HepG2 (cell line): Measurements from ENCODE around the gene FNDC3A. TPM values are rescaled to one million over a fixed set of nuclear protein-coding genes. Genes with fewer than 3 reads are reported as not detected.
A peak's percentile ranks its signal among the peaks of the same experiment; 100 is the strongest.

ENCODE experiments used
- ATF7-NPFF ChIP-seq: sonication (generic); formaldehyde crosslinking; IDR thresholded peaks from 2 replicates; pipeline ENCODE4 v1.8.1; 2023; ENCODE audit warnings: mild to moderate bottlenecking, low read depth, missing genetic modification reagents, moderate library complexity
- CC2D1A ChIP-seq: sonication (generic); formaldehyde crosslinking; IDR thresholded peaks from 2 replicates; pipeline ENCODE4 v1.8.1; 2023; ENCODE audit warnings: mild to moderate bottlenecking, missing genetic modification reagents
- EED ChIP-seq: sonication (generic); formaldehyde crosslinking; IDR thresholded peaks from 2 replicates; pipeline ENCODE4 v1.5.0; 2020; ENCODE audit warnings: mild to moderate bottlenecking, missing genetic modification reagents
- IRX3 ChIP-seq: sonication (generic); formaldehyde crosslinking; IDR thresholded peaks from 2 replicates; pipeline ENCODE4 v1.8.1; 2023; ENCODE audit warnings: mild to moderate bottlenecking, low read depth, missing genetic modification reagents, borderline replicate concordance
- KDM5B ChIP-seq: sonication (generic); formaldehyde crosslinking; IDR thresholded peaks from 2 replicates; pipeline ENCODE4 v1.4.0; 2020; ENCODE audit warnings: missing genetic modification reagents, mild to moderate bottlenecking, borderline replicate concordance
- NFE2L2 ChIP-seq: fragments of 150-350 bp; IDR thresholded peaks from 2 replicates; pipeline ENCODE4 v1.6.1; 2014; ENCODE audit warnings: low read length
- PCBP1 ChIP-seq: fragments of 200-400 bp; formaldehyde crosslinking; IDR thresholded peaks from 2 replicates; pipeline ENCODE4 v1.6.1; 2017; ENCODE audit warnings: mild to moderate bottlenecking, low read depth, low read length, borderline replicate concordance
- POGZ ChIP-seq: sonication (generic); formaldehyde crosslinking; IDR thresholded peaks from 2 replicates; pipeline ENCODE4 v1.4.0; 2020; ENCODE audit warnings: mild to moderate bottlenecking, missing genetic modification reagents
- ZBTB7A ChIP-seq: sonication (generic); formaldehyde crosslinking; IDR thresholded peaks from 2 replicates; pipeline ENCODE4 v1.8.0; 2022; ENCODE audit warnings: mild to moderate bottlenecking, missing genetic modification reagents
- ZNF282 ChIP-seq: fragments of 450-650 bp; IDR thresholded peaks from 2 replicates; pipeline ENCODE4 v1.6.1; 2018; ENCODE audit not compliant: partially characterized antibody
- ZNF44 ChIP-seq: sonication (generic); formaldehyde crosslinking; IDR thresholded peaks from 2 replicates; pipeline ENCODE4 v1.5.1; 2020; ENCODE audit warnings: mild to moderate bottlenecking, missing genetic modification reagents
- polyA plus RNA-seq, 8 experiments: library from polyadenylated mRNA; depleted of rRNA in 3 of 8; stranded (reverse) in 7 of 8; unstranded in 1 of 8; fragments of >200 nt; fragmentation: Illumina TruSeq in 4 of 8; extraction: Trizol in 4 of 8; gene quantifications; 2 replicates each; pipeline versions ENCODE4 v1.2.1 to v1.2.3, GENCODE V29; 2011 to 2016; ENCODE audit warnings: low read depth in 4 of 8, missing spikeins in 1 of 8, mixed read lengths in 1 of 8; ENCODE audit not compliant: insufficient read depth in 1 of 8
- total RNA-seq, 5 experiments: library from RNA; depleted of rRNA; stranded (reverse); fragments of >200 nt; fragmentation: Illumina TruSeq; extraction: Trizol; gene quantifications; 2 replicates each; pipeline ENCODE4 v1.2.3, GENCODE V29; 2016; ENCODE audit warnings: low read depth in 1 of 5
- TF ChIP-seq, protein P1 (sequence below): fragments of 450-650 bp; IDR thresholded peaks from 2 replicates; pipeline ENCODE4 v1.6.1; 2017
- TF ChIP-seq, protein P2 (sequence below): sonication (generic); formaldehyde crosslinking; IDR thresholded peaks from 2 replicates; pipeline ENCODE4 v1.5.0; 2020; ENCODE audit warnings: mild to moderate bottlenecking, missing genetic modification reagents
- TF ChIP-seq, protein P3 (sequence below): sonication (generic); formaldehyde crosslinking; IDR thresholded peaks from 2 replicates; pipeline ENCODE4 v1.4.0; 2020; ENCODE audit warnings: low read depth, mild to moderate bottlenecking, missing genetic modification reagents
- TF ChIP-seq, protein P4 (sequence below): sonication (generic); formaldehyde crosslinking; conservative IDR thresholded peaks from 2 replicates; pipeline ENCODE4 v1.8.1; 2023; ENCODE audit warnings: missing genetic modification reagents
- TF ChIP-seq, protein P5 (sequence below): sonication (generic); formaldehyde crosslinking; IDR thresholded peaks from 2 replicates; pipeline ENCODE4 v1.5.0; 2020; ENCODE audit warnings: missing genetic modification reagents
- TF ChIP-seq, protein P6 (sequence below): IDR thresholded peaks from 2 replicates; pipeline ENCODE4 v1.6.1; 2016; ENCODE audit warnings: missing compliant biosample characterization, missing genetic modification reagents, borderline replicate concordance

The FNDC3A gene
- total and polyA plus RNA-seq, 2 of the 13 experiments (the other 11 are each of a cell fraction or from before 2014, with no cell fraction given), result 36.7 to 39.3 TPM

DNA sequence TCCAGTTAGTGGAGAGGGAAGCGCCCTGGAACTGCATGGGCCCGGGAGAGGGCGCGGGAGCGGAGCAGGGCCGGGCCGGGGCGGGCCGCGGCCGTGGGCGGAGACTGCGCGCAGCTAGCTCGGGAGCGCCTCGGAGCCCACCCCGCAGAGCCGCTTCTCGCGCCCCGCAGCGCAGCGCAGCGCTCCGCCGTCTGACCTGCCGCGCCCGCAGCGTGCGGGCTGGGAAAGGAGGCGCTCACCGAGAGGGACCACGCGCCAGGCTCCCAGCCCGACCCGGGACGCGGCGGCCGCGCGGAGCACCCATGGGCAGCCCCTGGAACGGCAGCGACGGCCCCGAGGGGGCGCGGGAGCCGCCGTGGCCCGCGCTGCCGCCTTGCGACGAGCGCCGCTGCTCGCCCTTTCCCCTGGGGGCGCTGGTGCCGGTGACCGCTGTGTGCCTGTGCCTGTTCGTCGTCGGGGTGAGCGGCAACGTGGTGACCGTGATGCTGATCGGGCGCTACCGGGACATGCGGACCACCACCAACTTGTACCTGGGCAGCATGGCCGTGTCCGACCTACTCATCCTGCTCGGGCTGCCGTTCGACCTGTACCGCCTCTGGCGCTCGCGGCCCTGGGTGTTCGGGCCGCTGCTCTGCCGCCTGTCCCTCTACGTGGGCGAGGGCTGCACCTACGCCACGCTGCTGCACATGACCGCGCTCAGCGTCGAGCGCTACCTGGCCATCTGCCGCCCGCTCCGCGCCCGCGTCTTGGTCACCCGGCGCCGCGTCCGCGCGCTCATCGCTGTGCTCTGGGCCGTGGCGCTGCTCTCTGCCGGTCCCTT is 244.5 kb downstream of the FNDC3A start, which contains the start of gene MLNR (continued):
- TF ChIP-seq, protein P1, sequence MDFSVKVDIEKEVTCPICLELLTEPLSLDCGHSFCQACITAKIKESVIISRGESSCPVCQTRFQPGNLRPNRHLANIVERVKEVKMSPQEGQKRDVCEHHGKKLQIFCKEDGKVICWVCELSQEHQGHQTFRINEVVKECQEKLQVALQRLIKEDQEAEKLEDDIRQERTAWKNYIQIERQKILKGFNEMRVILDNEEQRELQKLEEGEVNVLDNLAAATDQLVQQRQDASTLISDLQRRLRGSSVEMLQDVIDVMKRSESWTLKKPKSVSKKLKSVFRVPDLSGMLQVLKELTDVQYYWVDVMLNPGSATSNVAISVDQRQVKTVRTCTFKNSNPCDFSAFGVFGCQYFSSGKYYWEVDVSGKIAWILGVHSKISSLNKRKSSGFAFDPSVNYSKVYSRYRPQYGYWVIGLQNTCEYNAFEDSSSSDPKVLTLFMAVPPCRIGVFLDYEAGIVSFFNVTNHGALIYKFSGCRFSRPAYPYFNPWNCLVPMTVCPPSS, result no peak
- TF ChIP-seq ZNF282, result no peak
- TF ChIP-seq, protein P2, sequence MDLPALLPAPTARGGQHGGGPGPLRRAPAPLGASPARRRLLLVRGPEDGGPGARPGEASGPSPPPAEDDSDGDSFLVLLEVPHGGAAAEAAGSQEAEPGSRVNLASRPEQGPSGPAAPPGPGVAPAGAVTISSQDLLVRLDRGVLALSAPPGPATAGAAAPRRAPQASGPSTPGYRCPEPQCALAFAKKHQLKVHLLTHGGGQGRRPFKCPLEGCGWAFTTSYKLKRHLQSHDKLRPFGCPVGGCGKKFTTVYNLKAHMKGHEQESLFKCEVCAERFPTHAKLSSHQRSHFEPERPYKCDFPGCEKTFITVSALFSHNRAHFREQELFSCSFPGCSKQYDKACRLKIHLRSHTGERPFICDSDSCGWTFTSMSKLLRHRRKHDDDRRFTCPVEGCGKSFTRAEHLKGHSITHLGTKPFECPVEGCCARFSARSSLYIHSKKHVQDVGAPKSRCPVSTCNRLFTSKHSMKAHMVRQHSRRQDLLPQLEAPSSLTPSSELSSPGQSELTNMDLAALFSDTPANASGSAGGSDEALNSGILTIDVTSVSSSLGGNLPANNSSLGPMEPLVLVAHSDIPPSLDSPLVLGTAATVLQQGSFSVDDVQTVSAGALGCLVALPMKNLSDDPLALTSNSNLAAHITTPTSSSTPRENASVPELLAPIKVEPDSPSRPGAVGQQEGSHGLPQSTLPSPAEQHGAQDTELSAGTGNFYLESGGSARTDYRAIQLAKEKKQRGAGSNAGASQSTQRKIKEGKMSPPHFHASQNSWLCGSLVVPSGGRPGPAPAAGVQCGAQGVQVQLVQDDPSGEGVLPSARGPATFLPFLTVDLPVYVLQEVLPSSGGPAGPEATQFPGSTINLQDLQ (CRISPR knock-in tag), result no peak
- TF ChIP-seq EED (CRISPR knock-in tag), result no peak
- 0 out of 2 replicates have a peak, but pooled peaks have one; percentile 29 for TF ChIP-seq IRX3
- TF ChIP-seq, protein P3, sequence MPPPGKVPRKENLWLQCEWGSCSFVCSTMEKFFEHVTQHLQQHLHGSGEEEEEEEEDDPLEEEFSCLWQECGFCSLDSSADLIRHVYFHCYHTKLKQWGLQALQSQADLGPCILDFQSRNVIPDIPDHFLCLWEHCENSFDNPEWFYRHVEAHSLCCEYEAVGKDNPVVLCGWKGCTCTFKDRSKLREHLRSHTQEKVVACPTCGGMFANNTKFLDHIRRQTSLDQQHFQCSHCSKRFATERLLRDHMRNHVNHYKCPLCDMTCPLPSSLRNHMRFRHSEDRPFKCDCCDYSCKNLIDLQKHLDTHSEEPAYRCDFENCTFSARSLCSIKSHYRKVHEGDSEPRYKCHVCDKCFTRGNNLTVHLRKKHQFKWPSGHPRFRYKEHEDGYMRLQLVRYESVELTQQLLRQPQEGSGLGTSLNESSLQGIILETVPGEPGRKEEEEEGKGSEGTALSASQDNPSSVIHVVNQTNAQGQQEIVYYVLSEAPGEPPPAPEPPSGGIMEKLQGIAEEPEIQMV (CRISPR knock-in tag), result peak; percentile 80; the same call in 1 of the 2 replicates
- no peak for TF ChIP-seq ZNF44 (CRISPR knock-in tag)
- TF ChIP-seq ZBTB7A (CRISPR knock-in tag), result peak; percentile 51; the same call in 1 of the 2 replicates
- TF ChIP-seq PCBP1, result no peak
- no peak for TF ChIP-seq NFE2L2
- peak; percentile 10; the same call in 1 of the 2 replicates for TF ChIP-seq KDM5B (CRISPR knock-in tag)
- TF ChIP-seq POGZ (CRISPR knock-in tag), result peak; percentile 28; the same call in 1 of the 2 replicates
- TF ChIP-seq, protein P4, sequence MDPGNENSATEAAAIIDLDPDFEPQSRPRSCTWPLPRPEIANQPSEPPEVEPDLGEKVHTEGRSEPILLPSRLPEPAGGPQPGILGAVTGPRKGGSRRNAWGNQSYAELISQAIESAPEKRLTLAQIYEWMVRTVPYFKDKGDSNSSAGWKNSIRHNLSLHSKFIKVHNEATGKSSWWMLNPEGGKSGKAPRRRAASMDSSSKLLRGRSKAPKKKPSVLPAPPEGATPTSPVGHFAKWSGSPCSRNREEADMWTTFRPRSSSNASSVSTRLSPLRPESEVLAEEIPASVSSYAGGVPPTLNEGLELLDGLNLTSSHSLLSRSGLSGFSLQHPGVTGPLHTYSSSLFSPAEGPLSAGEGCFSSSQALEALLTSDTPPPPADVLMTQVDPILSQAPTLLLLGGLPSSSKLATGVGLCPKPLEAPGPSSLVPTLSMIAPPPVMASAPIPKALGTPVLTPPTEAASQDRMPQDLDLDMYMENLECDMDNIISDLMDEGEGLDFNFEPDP, result no peak
- TF ChIP-seq, protein P5, sequence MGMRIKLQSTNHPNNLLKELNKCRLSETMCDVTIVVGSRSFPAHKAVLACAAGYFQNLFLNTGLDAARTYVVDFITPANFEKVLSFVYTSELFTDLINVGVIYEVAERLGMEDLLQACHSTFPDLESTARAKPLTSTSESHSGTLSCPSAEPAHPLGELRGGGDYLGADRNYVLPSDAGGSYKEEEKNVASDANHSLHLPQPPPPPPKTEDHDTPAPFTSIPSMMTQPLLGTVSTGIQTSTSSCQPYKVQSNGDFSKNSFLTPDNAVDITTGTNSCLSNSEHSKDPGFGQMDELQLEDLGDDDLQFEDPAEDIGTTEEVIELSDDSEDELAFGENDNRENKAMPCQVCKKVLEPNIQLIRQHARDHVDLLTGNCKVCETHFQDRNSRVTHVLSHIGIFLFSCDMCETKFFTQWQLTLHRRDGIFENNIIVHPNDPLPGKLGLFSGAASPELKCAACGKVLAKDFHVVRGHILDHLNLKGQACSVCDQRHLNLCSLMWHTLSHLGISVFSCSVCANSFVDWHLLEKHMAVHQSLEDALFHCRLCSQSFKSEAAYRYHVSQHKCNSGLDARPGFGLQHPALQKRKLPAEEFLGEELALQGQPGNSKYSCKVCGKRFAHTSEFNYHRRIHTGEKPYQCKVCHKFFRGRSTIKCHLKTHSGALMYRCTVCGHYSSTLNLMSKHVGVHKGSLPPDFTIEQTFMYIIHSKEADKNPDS (CRISPR knock-in tag), result no peak
- TF ChIP-seq, protein P6, sequence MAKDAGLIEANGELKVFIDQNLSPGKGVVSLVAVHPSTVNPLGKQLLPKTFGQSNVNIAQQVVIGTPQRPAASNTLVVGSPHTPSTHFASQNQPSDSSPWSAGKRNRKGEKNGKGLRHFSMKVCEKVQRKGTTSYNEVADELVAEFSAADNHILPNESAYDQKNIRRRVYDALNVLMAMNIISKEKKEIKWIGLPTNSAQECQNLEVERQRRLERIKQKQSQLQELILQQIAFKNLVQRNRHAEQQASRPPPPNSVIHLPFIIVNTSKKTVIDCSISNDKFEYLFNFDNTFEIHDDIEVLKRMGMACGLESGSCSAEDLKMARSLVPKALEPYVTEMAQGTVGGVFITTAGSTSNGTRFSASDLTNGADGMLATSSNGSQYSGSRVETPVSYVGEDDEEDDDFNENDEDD (CRISPR knock-in tag), result peak; percentile 30; the same call in 1 of the 2 replicates
- peak; percentile 23; the same call in 1 of the 2 replicates for TF ChIP-seq ATF7-NPFF (CRISPR knock-in tag)
- TF ChIP-seq CC2D1A, result no peak
